Measurements from ENCODE around the gene NCAPH2.
"Not testable (repeated sequence)": the region's sequence is repeated elsewhere in the genome, so short reads cannot be mapped to it uniquely, and the experiment has no call there.

NCAPH2 gene

GRCh38 chr22:50530877-50531545, 23.0 kb downstream of the NCAPH2 start:
- DNase-seq (ENCODE audit: low spot score), result peak; percentile 29

- DNase-seq (ENCODE audit: low spot score), result no peak
Observed at GRCh38 chr22:50531546-50531961, 23.5 kb downstream of the NCAPH2 start.

GRCh38 chr22:50531962-50532674, 24.1 kb downstream of the NCAPH2 start:
- DNase-seq (ENCODE audit: low spot score), result peak; percentile 33

GRCh38 chr22:50532824-50533796, 25.1 kb downstream of the NCAPH2 start:
- no peak for DNase-seq (ENCODE audit: low spot score)

- not testable (repeated sequence) for DNase-seq (ENCODE audit: low spot score)
Observed at GRCh38 chr22:50533856-50534711, 26.1 kb downstream of the NCAPH2 start.

- no peak for DNase-seq (ENCODE audit: low spot score)
Observed at GRCh38 chr22:50535113-50535512, 27.1 kb downstream of the NCAPH2 start.

GRCh38 chr22:50536226-50536625, 28.2 kb downstream of the NCAPH2 start:
- no peak for DNase-seq (ENCODE audit: low spot score)

GRCh38 chr22:50537765-50538164, 29.7 kb downstream of the NCAPH2 start:
- DNase-seq (ENCODE audit: low spot score), result no peak

GRCh38 chr22:50540381-50540780, 32.4 kb downstream of the NCAPH2 start:
- no peak for DNase-seq (ENCODE audit: low spot score)

- DNase-seq (ENCODE audit: low spot score), result not testable (repeated sequence)
Observed at GRCh38 chr22:50541667-50542026, 33.6 kb downstream of the NCAPH2 start.

GRCh38 chr22:50542416-50542927, 34.4 kb downstream of the NCAPH2 start:
- no peak for DNase-seq (ENCODE audit: low spot score)

GRCh38 chr22:50544078-50544745, 36.2 kb downstream of the NCAPH2 start:
- peak; percentile 33 for DNase-seq (ENCODE audit: low spot score)

- DNase-seq (ENCODE audit: low spot score), result no peak
Observed at GRCh38 chr22:50544746-50545253, 36.8 kb downstream of the NCAPH2 start.

GRCh38 chr22:50545522-50546325, 37.7 kb downstream of the NCAPH2 start, which contains the start of gene KLHDC7B:
TSS of gene KLHDC7B (plus strand) at chr22:50545899. CDS start at chr22:50546244, 345 bp downstream.
- DNase-seq (ENCODE audit: low spot score), result no peak

- DNase-seq (ENCODE audit: low spot score), result no peak
Observed at GRCh38 chr22:50546326-50547262, 38.6 kb downstream of the NCAPH2 start.

- no peak for DNase-seq (ENCODE audit: low spot score)
Observed at GRCh38 chr22:50547263-50547985, 39.4 kb downstream of the NCAPH2 start.

- no peak for DNase-seq (ENCODE audit: low spot score)
Observed at GRCh38 chr22:50548040-50548920, 40.3 kb downstream of the NCAPH2 start.

Data from cerebellar cortex (tissue), 1 donor.